BLaER1 (cell line): ENCODE measurements around the gene PSMD6.

ENCODE experiments used
- H3K27ac ChIP-seq: shearing (Covaris generic); formaldehyde crosslinking; 2 replicates; pipeline ENCODE4 v1.8.1; 2022
- H3K27me3 ChIP-seq: shearing (Covaris generic); formaldehyde crosslinking; 2 replicates; pipeline ENCODE4 v1.8.1; 2022
- H3K36me3 ChIP-seq: shearing (Covaris generic); formaldehyde crosslinking; 2 replicates; pipeline ENCODE4 v1.8.1; 2022
- H3K4me1 ChIP-seq: shearing (Covaris generic); formaldehyde crosslinking; 2 replicates; pipeline ENCODE4 v1.8.1; 2022
- H3K4me2 ChIP-seq: shearing (Covaris generic); formaldehyde crosslinking; 2 replicates; pipeline ENCODE4 v1.8.1; 2022
- H3K4me3 ChIP-seq: shearing (Covaris generic); formaldehyde crosslinking; 2 replicates; pipeline ENCODE4 v1.8.1; 2022
- H3K9ac ChIP-seq: shearing (Covaris generic); formaldehyde crosslinking; 2 replicates; pipeline ENCODE4 v1.8.1; 2022
- H3K9me3 ChIP-seq: shearing (Covaris generic); formaldehyde crosslinking; 2 replicates; pipeline ENCODE4 v1.8.1; 2022
- H4K20me1 ChIP-seq: shearing (Covaris generic); formaldehyde crosslinking; 2 replicates; pipeline ENCODE4 v1.8.1; 2022
- Cebpa-rat ChIP-seq: shearing (Covaris generic); IDR thresholded peaks from 2 replicates; pipeline ENCODE4 v1.8.1; 2022

PSMD6 gene

GRCh38 chr3:64046996-64047594 lies 23.8 kb upstream of the PSMD6 start:
- Histone ChIP-seq H3K36me3 (no peaks in the 10 kb centered on the region), H3K9me3 (no peaks in the 10 kb centered on the region), H3K9ac (no peak overlapping the region), H3K4me3 (no peak overlapping the region), H3K27me3 (no peaks in the 10 kb centered on the region), H3K4me2 (no peak overlapping the region), H3K27ac (no peak overlapping the region), H4K20me1 (no peaks in the 10 kb centered on the region), H3K4me1 (no peaks in the 10 kb centered on the region)
- TF ChIP-seq Cebpa-rat = no peak

DNA sequence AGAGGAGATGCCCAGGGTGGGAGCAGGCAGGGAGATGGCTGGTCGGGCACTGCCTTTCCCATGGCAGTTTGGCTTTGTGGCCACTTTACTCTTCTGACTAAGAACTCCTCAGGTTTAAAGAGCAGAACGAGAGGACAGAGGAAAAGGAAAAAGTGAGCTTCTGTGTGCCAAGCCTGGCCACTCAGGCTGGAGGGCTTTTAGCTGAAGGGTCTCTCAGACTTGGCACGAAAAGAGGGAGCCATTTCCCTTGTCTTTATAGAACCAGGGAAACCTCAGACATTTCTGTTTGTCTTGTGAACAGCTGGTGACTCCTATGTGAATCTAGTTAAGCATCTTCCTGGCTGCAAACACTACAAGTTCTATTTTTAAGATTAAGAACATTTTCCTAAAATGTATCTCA lies 23.3 kb upstream of the PSMD6 start:
- TF ChIP-seq Cebpa-rat = no peak
- H3K4me3 ChIP-seq = no peak overlapping the region
- H3K4me1 ChIP-seq = no peaks in the 10 kb centered on the region
- no peaks in the 10 kb centered on the region for H4K20me1 ChIP-seq
- H3K27ac ChIP-seq = no peak overlapping the region
- H3K9ac ChIP-seq = no peak overlapping the region
- no peaks in the 10 kb centered on the region for H3K27me3 ChIP-seq
- no peaks in the 10 kb centered on the region for H3K36me3 ChIP-seq
- no peak overlapping the region for H3K4me2 ChIP-seq
- no peaks in the 10 kb centered on the region for H3K9me3 ChIP-seq

- no peaks in the 10 kb centered on the region for H3K36me3 ChIP-seq
- H3K27me3 ChIP-seq = no peaks in the 10 kb centered on the region
- H3K27ac ChIP-seq = no peak overlapping the region
Measured at GRCh38 chr3:64042952-64043351, 19.7 kb upstream of the PSMD6 start.

GRCh38 chr3:64039981-64040733 lies 16.9 kb upstream of the PSMD6 start:
- H3K27ac ChIP-seq = no peak overlapping the region
- no peaks in the 10 kb centered on the region for H3K9me3 ChIP-seq
- H4K20me1 ChIP-seq = no peaks in the 10 kb centered on the region
- H3K9ac ChIP-seq = no peak overlapping the region
- H3K4me1 ChIP-seq = no peaks in the 10 kb centered on the region
- H3K4me2 ChIP-seq = no peak overlapping the region
- H3K4me3 ChIP-seq = no peak overlapping the region
- no peaks in the 10 kb centered on the region for H3K36me3 ChIP-seq
- no peak for TF ChIP-seq Cebpa-rat
- H3K27me3 ChIP-seq = no peaks in the 10 kb centered on the region

More at GRCh38 chr3:64042952-64043351, 19.7 kb upstream of the PSMD6 start:
- no peak overlapping the region for H3K4me2 ChIP-seq
- no peak for TF ChIP-seq Cebpa-rat
- H3K4me3 ChIP-seq = no peak overlapping the region
- no peaks in the 10 kb centered on the region for H3K9me3 ChIP-seq
- H3K9ac ChIP-seq = no peak overlapping the region
- H4K20me1 ChIP-seq = no peaks in the 10 kb centered on the region
- no peaks in the 10 kb centered on the region for H3K4me1 ChIP-seq

GRCh38 chr3:64039332-64039731 lies 16.0 kb upstream of the PSMD6 start:
- H3K4me3 ChIP-seq = no peak overlapping the region
- H3K36me3 ChIP-seq = no peaks in the 10 kb centered on the region
- no peak overlapping the region for H3K4me2 ChIP-seq
- no peak overlapping the region for H3K9ac ChIP-seq
- no peaks in the 10 kb centered on the region for H3K27me3 ChIP-seq
- no peak for TF ChIP-seq Cebpa-rat
- no peak overlapping the region for H3K27ac ChIP-seq
- no peaks in the 10 kb centered on the region for H3K4me1 ChIP-seq
- peaks cover 3% of the 10 kb centered on the region for H3K9me3 ChIP-seq
- H4K20me1 ChIP-seq = no peaks in the 10 kb centered on the region

DNA sequence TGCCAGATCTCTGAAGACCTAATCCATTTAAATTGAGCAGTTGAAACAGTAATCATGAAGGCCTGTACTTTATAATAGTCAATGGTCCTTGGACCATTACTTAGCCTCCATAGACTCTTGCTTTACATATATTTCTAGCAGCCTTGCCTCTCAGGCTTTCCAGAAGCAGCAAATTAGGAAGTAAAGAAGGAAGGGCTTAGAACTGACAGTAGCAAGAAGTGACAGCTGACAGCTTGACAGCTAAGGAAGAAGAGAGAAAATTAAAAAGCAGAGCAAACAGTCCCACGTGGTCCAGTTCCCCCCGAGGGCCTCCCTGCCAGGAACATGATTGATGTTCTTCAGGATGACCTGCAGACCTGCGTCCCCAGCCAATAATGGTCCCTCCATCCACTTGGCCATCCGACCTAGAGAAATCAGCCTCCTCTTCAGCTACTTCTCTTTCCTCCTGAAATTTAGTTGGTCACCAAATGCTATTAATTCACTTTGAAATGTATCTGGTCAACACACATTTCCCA lies 15.0 kb upstream of the PSMD6 start:
- TF ChIP-seq Cebpa-rat = no peak
- no peak overlapping the region for H3K4me2 ChIP-seq

DNA sequence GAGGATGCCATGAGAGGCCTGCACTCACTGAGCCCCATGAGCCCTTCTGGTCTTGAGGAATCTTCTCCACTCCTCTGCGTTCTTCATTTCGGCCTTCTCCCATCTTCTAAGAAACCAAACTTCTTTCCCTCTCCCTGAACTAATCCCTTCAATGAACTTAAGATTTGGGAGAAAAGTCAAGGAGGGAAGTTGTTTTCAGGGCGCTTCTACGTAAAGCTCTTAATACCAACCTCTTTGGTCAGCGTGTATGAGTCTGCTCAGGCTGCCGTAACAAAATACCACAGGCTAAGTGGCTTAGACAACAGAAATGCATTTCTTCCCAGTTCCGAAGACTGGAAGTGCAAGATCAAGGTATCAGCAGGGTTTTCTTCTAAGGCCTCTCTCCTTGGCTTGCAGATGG lies 13.8 kb upstream of the PSMD6 start:
- no peak overlapping the region for H3K27ac ChIP-seq
- no peak overlapping the region for H3K4me3 ChIP-seq
- no peaks in the 10 kb centered on the region for H3K36me3 ChIP-seq
- H4K20me1 ChIP-seq = no peaks in the 10 kb centered on the region
- H3K27me3 ChIP-seq = no peaks in the 10 kb centered on the region
- H3K4me1 ChIP-seq = no peaks in the 10 kb centered on the region
- no peak overlapping the region for H3K9ac ChIP-seq
- H3K9me3 ChIP-seq = peaks cover 12% of the 10 kb centered on the region
- no peak overlapping the region for H3K4me2 ChIP-seq
- no peak for TF ChIP-seq Cebpa-rat

More for the DNA sequence above, 15.0 kb upstream of the PSMD6 start:
- H3K27ac ChIP-seq = no peak overlapping the region
- no peak overlapping the region for H3K9ac ChIP-seq
- H3K4me1 ChIP-seq = no peaks in the 10 kb centered on the region
- H4K20me1 ChIP-seq = no peaks in the 10 kb centered on the region
- peaks cover 12% of the 10 kb centered on the region for H3K9me3 ChIP-seq
- no peaks in the 10 kb centered on the region for H3K27me3 ChIP-seq
- no peaks in the 10 kb centered on the region for H3K36me3 ChIP-seq
- no peak overlapping the region for H3K4me3 ChIP-seq

DNA sequence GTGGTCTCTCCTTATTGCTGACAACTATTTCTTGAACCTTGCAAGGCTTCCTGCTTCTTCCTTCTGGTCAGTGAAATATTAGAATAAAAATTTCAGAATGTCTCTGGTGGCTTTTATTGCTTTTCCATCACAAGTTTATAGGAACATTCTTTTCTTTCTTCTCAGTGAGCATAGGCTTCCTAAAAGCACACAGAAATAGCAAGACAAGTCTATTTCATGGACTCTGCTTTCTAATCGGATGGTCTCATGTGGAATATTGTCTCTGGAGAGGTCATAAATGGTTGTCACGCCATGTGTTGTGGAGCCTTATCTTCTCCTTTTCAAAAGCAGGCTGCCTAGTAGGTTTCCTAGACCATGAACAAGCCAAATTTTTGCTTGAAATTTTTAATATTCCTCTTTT lies 9.8 kb upstream of the PSMD6 start:
- no peak for TF ChIP-seq Cebpa-rat
- H3K9ac ChIP-seq = no peak overlapping the region

GRCh38 chr3:64031540-64032508 lies 8.5 kb upstream of the PSMD6 start:
- no peaks in the 10 kb centered on the region for H3K27me3 ChIP-seq
- H3K36me3 ChIP-seq = no peaks in the 10 kb centered on the region
- H3K27ac ChIP-seq = no peak overlapping the region
- no peak overlapping the region for H3K9ac ChIP-seq
- H4K20me1 ChIP-seq = no peaks in the 10 kb centered on the region
- no peak for TF ChIP-seq Cebpa-rat
- no peaks in the 10 kb centered on the region for H3K4me1 ChIP-seq
- H3K9me3 ChIP-seq = peaks cover 12% of the 10 kb centered on the region
- no peak overlapping the region for H3K4me2 ChIP-seq
- no peak overlapping the region for H3K4me3 ChIP-seq

More for the DNA sequence above, 9.8 kb upstream of the PSMD6 start:
- Histone ChIP-seq H3K27me3 (no peaks in the 10 kb centered on the region), H4K20me1 (no peaks in the 10 kb centered on the region), H3K4me3 (no peak overlapping the region), H3K27ac (no peak overlapping the region), H3K4me2 (no peak overlapping the region), H3K4me1 (no peaks in the 10 kb centered on the region), H3K9me3 (peaks cover 12% of the 10 kb centered on the region), H3K36me3 (no peaks in the 10 kb centered on the region)
